ENCODE measurements around the gene CACNG4. TPM values are rescaled to one million over a fixed set of nuclear protein-coding genes. Genes with fewer than 3 reads are reported as not detected.
A peak's percentile ranks its signal among the peaks of the same experiment; 100 is the strongest.

The CACNG4 gene
- total and polyA plus RNA-seq, 2 of the 4 experiments (the other 2 are of a cell fraction), result under 0.01 to 0.53 TPM

DNA sequence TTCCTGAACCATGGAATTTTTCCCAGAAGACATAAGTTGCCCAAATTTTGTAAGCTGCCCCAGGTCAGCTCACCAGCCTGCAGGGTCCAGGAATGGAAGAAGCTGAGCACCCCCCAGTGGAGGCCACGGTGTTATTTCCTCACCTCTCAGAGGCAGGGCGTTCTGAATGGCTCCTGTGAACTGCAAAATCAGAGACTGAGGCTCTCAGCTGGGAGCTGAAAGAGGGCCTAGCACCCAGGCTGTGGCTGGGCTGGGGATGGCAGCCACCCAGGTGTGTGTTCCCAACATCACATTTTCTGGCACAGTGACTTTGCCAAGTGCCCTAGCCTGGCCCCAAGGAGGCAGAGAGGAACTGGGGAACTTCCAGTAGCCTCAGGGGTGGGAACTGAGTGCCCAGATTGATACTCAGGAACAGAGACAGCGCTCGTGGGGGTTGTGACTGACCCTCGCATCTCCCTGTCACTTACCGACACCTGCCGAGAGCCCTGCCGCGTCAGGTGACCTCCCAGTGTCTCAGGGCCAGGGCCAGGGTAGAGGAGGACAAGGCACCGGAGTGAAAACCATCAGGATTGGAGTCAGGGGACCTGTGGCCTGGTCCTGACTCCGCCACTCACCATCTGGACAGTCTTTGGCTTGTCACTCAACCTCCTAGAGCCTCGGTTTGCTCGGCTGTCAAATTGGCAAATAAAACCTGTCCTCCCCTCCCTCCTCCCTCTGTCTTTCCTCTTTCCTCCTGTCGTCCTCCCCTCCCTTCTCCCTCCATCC is 11.3 kb downstream of the CACNG4 start:
- Histone ChIP-seq H3K56ac (ENCODE audit: extremely low read depth, insufficient read depth, low read length) (no peak overlapping the region), H3K4me1 (ENCODE audit: control insufficient read depth, insufficient read depth, low read length) (peaks cover 5% of the 10 kb centered on the region; the same call in 1 of the 2 replicates), H3K4ac (ENCODE audit: low read depth, low read length) (no peak overlapping the region), H3K4me3 (ENCODE audit: insufficient read depth, low read depth, low read length) (no peak overlapping the region), H3K27ac (ENCODE audit: insufficient read depth, low read length) (no peak overlapping the region), H2BK120ac (ENCODE audit: low read depth, low read length) (no peak overlapping the region), H3K14ac (replicated peaks; ENCODE audit: low read depth, low read length) (no peak overlapping the region), H3K9me1 (ENCODE audit: insufficient read depth, low read length) (no peaks in the 10 kb centered on the region), H4K20me1 (ENCODE audit: insufficient read depth, low read length) (no peaks in the 10 kb centered on the region), H2AK9ac (replicated peaks; ENCODE audit: low read depth, low read length, poor library complexity) (no peak overlapping the region), H3K23ac (ENCODE audit: low read depth, low read length) (no peak overlapping the region), H2BK5ac (ENCODE audit: low read depth, low read length, poor library complexity, severe bottlenecking) (no peak overlapping the region), H3K79me1 (ENCODE audit: low read depth in 1 of 2, low read length in 2 of 2) (no peaks in the 10 kb centered on the region), H3K9me3 (ENCODE audit: control insufficient read depth, insufficient read depth, low read length) (no peaks in the 10 kb centered on the region), H2AK5ac (ENCODE audit: low read depth, low read length) (no peak overlapping the region), H3K4me2 (ENCODE audit: low read depth, low read length) (no peak overlapping the region), H4K5ac (ENCODE audit: low read depth, low read length) (no peak overlapping the region), H2AFZ (replicated peaks; ENCODE audit: low read length, poor library complexity) (no peak overlapping the region), H2BK15ac (ENCODE audit: low read depth, low read length) (no peak overlapping the region), H4K91ac (ENCODE audit: insufficient read depth, low read depth, low read length) (no peak overlapping the region), H3K9ac (ENCODE audit: low read depth, low read length) (no peak overlapping the region), H3K36me3 (ENCODE audit: control insufficient read depth, insufficient read depth, low read length) (no peaks in the 10 kb centered on the region), H4K8ac (ENCODE audit: low read depth in 2 of 2, low read length in 2 of 2) (no peak overlapping the region), H2BK20ac (ENCODE audit: low read depth, low read length) (no peak overlapping the region), H3K27me3 (ENCODE audit: control insufficient read depth, insufficient read depth, low read length) (peaks cover 66% of the 10 kb centered on the region), H3K18ac (ENCODE audit: low read depth, low read length) (no peak overlapping the region)
- intact Hi-C loops (cut with micrococcal nuclease), result no loop called here
- POLR2A ChIA-PET (ENCODE audit: unreplicated experiment), result no interaction called here
- no peak for DNase-seq
- dilution Hi-C loops (cut with HindIII; ENCODE audit: low sequenced_read_pairs, unreplicated experiment), result no loop called here
- ATAC-seq (ENCODE audit: low read depth), result 0 out of 2 replicates have a peak, but pooled peaks have one; percentile 34
- no TSS peak for BruUV-seq (replicated peaks)
- TF ChIP-seq RAD21 (IDR thresholded peaks at IDR 0.05; ENCODE audit: low read length) (peak; percentile 44), RCOR1 (IDR thresholded peaks at IDR 0.05; ENCODE audit: insufficient replicate concordance, low read length) (no peak), BHLHE40 (IDR thresholded peaks at IDR 0.05; ENCODE audit: low read depth, low read length) (no peak), POLR2A (IDR thresholded peaks at IDR 0.05; ENCODE audit: low read depth, low read length) (no peak), RFX5 (IDR thresholded peaks at IDR 0.05; ENCODE audit: low read depth, low read length) (no peak), NFE2L2 (IDR thresholded peaks at IDR 0.05; ENCODE audit: low read depth, low read length) (no peak), SMC3 (IDR thresholded peaks at IDR 0.05; ENCODE audit: low read depth, low read length) (no peak), MAZ (IDR thresholded peaks at IDR 0.05; ENCODE audit: borderline replicate concordance, low read depth, low read length) (no peak), MAFK (IDR thresholded peaks at IDR 0.05; ENCODE audit: low read depth, low read length) (no peak), CHD1 (IDR thresholded peaks at IDR 0.05; ENCODE audit: low read depth, low read length) (no peak), MXI1 (IDR thresholded peaks at IDR 0.05; ENCODE audit: borderline replicate concordance, low read depth, low read length) (no peak), CEBPB (IDR thresholded peaks at IDR 0.05; ENCODE audit: low read depth, low read length) (no peak), FOS (IDR thresholded peaks at IDR 0.05; ENCODE audit: low read depth, low read length) (no peak)
- TF ChIP-seq, protein P1, sequence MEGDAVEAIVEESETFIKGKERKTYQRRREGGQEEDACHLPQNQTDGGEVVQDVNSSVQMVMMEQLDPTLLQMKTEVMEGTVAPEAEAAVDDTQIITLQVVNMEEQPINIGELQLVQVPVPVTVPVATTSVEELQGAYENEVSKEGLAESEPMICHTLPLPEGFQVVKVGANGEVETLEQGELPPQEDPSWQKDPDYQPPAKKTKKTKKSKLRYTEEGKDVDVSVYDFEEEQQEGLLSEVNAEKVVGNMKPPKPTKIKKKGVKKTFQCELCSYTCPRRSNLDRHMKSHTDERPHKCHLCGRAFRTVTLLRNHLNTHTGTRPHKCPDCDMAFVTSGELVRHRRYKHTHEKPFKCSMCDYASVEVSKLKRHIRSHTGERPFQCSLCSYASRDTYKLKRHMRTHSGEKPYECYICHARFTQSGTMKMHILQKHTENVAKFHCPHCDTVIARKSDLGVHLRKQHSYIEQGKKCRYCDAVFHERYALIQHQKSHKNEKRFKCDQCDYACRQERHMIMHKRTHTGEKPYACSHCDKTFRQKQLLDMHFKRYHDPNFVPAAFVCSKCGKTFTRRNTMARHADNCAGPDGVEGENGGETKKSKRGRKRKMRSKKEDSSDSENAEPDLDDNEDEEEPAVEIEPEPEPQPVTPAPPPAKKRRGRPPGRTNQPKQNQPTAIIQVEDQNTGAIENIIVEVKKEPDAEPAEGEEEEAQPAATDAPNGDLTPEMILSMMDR (conservative IDR thresholded peaks at IDR 0.05; ENCODE audit: low read depth, low read length), result peak; percentile 34
- TF ChIP-seq, protein P2, sequence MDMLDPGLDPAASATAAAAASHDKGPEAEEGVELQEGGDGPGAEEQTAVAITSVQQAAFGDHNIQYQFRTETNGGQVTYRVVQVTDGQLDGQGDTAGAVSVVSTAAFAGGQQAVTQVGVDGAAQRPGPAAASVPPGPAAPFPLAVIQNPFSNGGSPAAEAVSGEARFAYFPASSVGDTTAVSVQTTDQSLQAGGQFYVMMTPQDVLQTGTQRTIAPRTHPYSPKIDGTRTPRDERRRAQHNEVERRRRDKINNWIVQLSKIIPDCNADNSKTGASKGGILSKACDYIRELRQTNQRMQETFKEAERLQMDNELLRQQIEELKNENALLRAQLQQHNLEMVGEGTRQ (IDR thresholded peaks at IDR 0.05; ENCODE audit: low read depth, low read length), result no peak
- TF ChIP-seq, protein P3, sequence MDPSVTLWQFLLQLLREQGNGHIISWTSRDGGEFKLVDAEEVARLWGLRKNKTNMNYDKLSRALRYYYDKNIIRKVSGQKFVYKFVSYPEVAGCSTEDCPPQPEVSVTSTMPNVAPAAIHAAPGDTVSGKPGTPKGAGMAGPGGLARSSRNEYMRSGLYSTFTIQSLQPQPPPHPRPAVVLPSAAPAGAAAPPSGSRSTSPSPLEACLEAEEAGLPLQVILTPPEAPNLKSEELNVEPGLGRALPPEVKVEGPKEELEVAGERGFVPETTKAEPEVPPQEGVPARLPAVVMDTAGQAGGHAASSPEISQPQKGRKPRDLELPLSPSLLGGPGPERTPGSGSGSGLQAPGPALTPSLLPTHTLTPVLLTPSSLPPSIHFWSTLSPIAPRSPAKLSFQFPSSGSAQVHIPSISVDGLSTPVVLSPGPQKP (IDR thresholded peaks at IDR 0.05; ENCODE audit: borderline replicate concordance, low read depth, low read length), result no peak
- in situ Hi-C loops (cut with MboI; ENCODE audit: low sequenced_read_pairs), result no loop called here
- CTCF ChIA-PET, result no interaction called here
- WGBS, 2 experiments (ENCODE audit: extremely low coverage in 2 of 2, insufficient read length in 1 of 2), result 44% methylated on average over 3 of the region's 14 CpGs; no CpG with 5 or more reads in 1 of the 2 experiments

All from IMR-90 (cell line).